NCI-H2029 treated with DMSO at 0.1 percent for 48 hours (cell line): Measurements from ENCODE around the gene ESR1.
"Not testable (repeated sequence)": the region's sequence is repeated elsewhere in the genome, so short reads cannot be mapped to it uniquely, and the experiment has no call there.

Experiments used
- DNase-seq: peaks from one replicate; lab custom pipeline; 2025; lab: John Stamatoyannopoulos, UW

ESR1 gene

DNA sequence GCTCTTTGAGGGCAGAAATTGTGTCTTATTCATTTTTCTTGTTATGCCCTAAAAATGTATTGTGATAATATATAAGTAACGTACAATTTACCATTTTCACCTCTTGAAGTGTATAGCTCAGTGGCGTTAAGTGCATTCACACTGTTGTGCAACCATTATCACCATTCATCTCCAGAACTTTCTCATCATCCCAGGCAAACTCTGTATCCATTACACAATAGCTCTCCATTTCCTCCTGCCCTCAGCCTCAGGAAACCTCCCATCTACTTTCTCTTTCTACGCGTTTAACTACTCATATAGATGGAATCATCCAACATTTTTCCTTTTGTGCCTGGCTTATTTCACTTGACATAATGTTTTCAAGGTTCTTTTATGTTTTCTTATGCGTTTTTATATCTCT is 184.6 kb downstream of the ESR1 start:
- no peak for DNase-seq

DNA sequence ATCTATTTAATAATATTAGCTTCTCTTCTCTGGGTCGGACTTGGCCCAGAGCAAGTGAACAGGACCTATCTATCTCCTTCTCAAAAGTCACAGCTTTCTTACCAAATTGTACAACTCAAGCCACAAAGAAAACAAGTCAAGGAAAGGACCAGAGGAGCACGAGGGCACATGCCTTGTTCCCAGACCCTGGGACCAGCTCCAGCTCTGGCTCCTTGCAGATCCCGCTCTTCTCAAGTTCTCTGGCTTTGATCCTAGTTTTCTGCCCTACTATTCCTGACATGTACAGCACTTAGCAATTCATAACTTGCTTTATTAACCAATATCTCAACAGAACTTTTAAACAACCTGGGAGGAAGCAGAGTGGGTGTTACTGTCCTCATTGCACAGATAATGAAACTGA is 185.9 kb downstream of the ESR1 start:
- DNase-seq: no peak

DNA sequence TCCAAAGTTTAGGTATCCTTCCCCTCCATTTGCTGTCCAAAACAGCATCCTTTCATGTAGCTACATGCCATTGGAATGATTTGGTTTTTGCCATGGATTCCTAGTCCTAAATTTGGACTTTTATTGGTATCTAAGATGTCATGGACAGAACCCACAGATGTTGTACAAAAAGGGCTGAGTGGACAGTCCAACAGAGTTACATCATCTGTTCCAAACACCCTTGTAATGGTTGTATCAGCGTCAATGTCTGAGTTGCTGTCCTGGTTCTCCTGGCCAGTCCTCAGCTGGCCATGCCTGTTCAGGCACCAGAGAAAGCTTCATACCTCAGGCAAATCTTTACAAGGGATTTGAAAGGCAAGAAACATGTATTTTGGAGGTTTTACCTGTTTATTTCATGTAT is 191.3 kb downstream of the ESR1 start:
- no peak for DNase-seq

DNA sequence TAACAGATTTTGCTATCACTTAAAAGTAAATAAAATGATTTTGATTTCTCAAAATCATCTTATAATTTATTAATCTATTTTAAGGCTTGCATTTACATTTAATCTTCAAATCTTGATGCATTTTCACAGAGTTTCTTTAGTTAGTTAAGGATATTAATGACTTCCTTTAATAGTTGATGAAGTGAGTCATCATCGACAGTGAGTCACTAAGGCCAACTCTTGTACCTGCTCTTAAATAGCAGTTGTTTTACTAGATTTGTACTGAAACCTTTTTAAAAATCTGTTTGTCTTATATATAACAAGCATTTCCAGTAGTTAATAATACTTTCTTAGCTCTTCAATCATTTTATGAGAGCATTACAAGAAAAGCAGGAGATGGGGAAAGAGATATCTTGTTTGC is 191.7 kb downstream of the ESR1 start:
- no peak for DNase-seq

- DNase-seq: no peak
Measured at GRCh38 chr6:152001408-152001807, 193.9 kb downstream of the ESR1 start.

- DNase-seq: no peak
Measured at GRCh38 chr6:152002306-152002705, 194.8 kb downstream of the ESR1 start.

- DNase-seq: no peak
Measured at GRCh38 chr6:152004036-152004566, 196.6 kb downstream of the ESR1 start.

DNA sequence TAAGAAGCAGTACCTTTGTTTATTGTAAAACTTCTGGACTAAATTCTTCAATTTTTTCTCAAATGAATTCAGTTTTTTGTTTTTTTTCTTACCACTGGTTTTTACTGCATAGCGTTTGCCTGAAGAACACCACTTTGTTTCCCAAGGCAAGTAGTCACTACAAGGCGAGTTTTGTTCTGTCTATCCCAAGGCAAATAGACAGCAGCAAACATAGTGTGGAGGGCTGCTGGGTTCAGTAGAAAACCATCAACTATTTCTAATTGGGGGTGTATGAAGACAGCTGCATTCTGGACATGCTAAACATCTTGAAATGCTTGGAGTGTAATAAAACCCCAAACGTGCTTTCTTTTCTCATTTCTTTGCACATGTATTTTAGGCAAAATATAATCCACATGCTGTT is 197.4 kb downstream of the ESR1 start:
- no peak for DNase-seq

DNA sequence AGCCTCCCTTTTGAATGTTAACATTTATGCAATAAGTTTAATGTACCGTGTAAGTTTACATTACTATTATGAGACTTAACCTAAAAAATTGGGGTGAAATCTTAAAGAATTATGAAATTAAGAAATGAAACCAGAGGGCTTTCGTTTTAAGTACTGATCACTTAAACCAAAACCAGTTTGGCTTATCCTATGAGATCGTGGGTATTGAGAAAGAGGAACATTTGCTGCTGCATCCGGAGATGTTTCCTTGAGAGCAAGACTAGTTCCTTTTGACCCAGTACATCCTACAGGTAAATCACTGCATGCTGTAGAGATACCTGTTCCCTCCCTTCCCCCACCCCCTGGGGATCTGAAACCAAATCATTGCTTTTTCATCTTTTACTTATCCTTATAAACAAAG is 201.3 kb downstream of the ESR1 start:
- DNase-seq: no peak

DNA sequence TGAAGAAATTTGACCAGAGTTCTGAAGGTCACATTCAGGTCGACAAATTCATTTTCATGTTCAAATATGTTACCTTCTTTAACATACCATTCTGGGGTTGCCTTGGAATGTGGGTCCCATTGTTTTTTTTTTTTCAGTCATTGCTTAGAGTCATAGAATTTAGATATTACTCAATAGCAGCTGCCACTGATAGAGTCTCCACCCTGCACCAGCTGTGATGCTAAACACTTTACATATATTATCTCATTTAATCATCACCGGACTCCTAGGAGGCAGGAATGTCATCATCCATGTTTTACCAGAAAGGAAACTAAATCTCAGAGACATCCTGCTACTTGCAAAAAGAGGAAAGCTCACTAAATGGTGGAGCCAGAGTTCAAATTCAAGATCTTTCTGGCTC is 204.7 kb downstream of the ESR1 start:
- DNase-seq: no peak

GRCh38 chr6:152018876-152019275 is 211.4 kb downstream of the ESR1 start:
- DNase-seq: no peak

- DNase-seq: no peak
Measured at GRCh38 chr6:152022303-152022702, 214.8 kb downstream of the ESR1 start.

GRCh38 chr6:152023613-152024012 is 216.1 kb downstream of the ESR1 start:
- DNase-seq: no peak

DNA sequence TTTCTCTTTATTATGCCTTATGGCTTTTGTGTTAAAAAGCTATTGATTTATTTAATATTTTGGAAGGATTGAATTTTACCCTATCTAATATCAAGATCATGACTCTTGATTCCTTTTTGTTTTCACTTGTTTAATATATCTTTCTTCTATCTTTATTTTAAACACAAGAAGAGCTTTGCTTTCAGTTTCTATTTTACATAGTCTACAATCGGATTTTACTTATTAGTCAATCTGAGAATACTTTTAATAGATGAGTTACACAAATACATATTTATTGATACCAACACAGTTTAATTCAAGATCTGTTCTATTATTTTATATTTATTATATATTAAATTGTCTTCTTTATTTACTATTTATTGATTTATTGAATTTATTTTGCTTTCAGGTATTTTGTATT is 218.8 kb downstream of the ESR1 start:
- DNase-seq: no peak

DNA sequence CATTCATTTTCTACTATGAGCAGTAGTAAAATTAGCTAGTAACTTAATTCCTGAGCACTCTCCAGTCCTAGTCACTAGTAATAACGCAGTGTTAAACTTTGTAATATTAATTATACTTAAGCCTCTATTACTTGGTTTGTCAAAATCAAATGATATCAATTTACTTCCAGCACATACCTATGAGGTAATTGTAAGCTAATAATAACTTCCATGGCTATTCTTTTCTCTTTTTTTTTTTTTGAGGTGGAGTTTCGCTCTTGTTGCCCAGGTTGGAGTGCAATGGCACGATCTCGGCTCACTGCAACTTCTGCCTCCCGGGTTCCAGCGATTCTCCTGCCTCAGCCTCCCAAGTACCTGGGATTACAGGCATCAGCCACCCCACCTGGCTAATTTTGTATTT is 219.3 kb downstream of the ESR1 start:
- not testable (repeated sequence) for DNase-seq

DNA sequence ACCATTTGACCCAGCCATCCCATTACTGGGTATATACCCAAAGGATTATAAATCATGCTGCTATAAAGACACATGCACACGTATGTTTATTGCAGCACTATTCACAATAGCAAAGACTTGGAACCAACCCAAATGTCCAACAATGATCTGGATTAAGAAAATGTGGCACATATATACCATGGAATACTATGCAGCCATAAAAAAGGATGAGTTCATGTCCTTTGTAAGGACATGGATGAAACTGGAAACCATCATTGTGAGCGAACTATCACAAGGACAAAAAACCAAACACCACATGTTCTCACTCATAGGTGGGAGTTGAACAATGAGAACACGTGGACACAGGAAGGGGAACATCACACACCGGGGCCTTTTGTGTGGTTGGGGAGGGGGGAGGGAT is 226.3 kb downstream of the ESR1 start:
- not testable (repeated sequence) for DNase-seq

DNA sequence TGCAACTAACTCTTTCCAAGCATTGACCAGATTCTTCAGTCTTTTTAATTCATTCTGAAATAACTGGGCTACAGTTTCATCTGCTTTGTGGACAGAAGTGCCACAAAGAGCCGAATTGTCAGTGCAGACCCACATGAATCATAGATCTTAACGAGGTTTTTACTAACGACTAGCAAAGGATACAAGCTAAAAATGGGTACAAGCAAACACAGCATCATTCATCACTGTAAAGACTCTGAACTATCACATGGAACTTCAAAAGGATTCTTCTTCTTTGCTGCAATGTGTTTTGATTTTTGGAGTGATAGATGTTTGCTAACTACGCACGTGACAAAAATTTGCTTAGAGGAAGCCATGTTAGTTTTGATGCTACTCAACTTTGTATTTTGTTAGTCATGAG is 227.1 kb downstream of the ESR1 start:
- DNase-seq: no peak

GRCh38 chr6:152046118-152046517 is 238.6 kb downstream of the ESR1 start:
- no peak for DNase-seq

- no peak for DNase-seq
Measured at GRCh38 chr6:152048921-152049320, 241.4 kb downstream of the ESR1 start.

DNA sequence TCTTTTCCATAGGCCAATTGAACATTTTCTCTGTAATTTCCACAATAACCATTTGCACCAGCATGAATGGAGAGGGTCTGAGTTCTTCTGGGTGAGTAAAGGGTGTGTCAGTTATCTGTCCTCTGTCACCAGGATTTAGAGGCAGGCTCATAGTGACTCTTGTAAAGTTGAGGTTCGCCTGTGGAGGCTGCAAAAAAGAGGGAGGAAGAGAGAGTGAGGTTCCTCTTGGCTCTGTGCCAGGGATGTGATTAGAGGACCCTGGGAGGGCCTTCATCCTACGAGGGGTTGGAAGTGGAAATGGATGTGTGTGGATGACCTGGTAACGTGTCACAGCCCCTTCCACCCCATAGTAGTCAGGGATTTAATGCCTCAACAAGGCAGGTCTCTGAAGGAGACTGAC is 242.0 kb downstream of the ESR1 start:
- DNase-seq: no peak

GRCh38 chr6:152050451-152051195 is 243.1 kb downstream of the ESR1 start:
- no peak for DNase-seq

DNA sequence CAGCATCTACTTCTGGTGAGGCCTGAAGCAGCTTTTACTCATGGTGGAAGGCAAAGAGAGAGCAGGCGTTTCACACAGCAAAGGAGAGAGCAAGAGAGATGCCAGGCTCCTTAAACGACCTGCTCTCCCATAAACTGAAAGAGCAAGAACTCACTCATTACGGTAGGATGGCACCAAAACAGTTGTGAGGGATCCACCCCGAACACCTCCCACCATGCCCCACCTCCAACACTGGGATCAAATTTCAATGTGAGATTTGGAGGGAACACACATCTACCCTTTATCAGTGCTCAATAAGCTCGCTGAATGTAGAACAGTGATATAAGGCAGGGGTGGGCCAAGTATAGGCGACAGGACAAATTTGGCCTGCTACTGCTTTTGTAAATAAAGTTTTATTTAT is 244.6 kb downstream of the ESR1 start:
- no peak for DNase-seq

DNA sequence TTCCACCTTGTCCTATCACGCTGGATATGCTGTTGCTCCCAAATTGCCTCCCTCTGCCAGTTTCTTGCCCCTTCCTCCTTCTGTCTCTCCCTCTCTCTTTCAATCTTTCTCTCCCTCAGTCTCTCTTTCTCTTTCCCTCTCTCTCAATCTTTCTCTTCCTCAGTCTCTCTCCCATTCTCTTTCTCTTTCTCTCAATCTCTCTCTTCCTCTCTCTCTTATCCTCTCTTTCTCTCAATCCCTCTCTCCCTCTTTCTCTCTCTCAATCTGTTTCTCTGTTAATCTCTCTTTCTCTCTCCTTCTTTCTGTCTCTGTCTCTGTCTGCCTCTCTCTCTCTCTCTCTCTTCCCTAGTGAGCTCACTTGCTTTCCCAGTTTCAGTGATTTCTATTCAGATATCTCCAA is 245.8 kb downstream of the ESR1 start:
- DNase-seq: no peak

GRCh38 chr6:152054441-152054840 is 247.0 kb downstream of the ESR1 start:
- no peak for DNase-seq
